NCI-H2029 treated with DMSO at 0.1 percent for 48 hours (cell line): Measurements from ENCODE around the gene NSMF.
"Not testable (repeated sequence)": the region's sequence is repeated elsewhere in the genome, so short reads cannot be mapped to it uniquely, and the experiment has no call there.

Experiments
- DNase-seq: peaks from one replicate; lab custom pipeline; 2025; lab: John Stamatoyannopoulos, UW

NSMF gene

GRCh38 chr9:137475666-137476065 is 16.5 kb upstream of the NSMF start:
- no peak for DNase-seq

GRCh38 chr9:137474271-137474670 is 15.1 kb upstream of the NSMF start:
- no peak for DNase-seq

- DNase-seq = no peak
Observed at GRCh38 chr9:137470785-137471184, 11.7 kb upstream of the NSMF start.

DNA sequence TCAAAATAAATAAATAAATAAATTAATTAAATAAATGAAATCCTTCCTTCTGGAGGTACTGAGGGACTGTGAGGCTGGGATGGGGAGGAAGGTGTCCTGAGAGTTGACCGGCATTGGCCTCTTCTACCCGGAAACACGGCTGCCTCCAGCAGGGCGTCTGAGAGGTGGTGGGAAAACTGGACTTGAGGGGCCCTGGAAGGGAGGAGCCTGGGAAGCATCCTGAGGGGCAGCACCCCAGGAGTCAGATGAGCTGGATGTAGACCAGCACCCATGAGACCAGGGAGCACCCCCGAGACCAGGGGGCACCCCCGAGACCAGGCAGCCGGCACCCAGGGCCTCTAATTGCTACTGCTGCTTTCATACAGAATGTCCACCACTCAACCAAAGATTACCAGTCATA is 8.8 kb upstream of the NSMF start:
- DNase-seq = no peak

DNA sequence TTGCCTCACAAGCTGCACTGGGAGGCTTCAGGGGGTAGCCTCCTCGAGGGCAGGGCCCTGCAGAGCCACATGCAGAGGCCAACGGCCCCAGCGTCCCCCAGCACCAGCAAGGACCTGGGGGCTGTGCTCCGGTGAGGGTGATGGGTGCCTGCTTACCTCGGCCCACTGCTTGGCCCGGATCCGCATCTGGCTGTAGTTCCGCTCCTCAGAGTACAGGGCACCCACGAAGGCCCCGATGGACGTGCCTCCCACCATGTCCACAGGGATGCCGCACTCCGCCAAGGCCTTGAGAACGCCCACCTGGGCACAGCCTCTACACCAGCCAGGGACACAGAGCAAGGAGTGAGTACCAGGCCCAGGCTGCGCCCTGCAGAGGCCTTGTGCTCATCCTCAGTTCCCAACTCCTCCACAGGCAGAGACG is 8.0 kb upstream of the NSMF start:
- no peak for DNase-seq

DNA sequence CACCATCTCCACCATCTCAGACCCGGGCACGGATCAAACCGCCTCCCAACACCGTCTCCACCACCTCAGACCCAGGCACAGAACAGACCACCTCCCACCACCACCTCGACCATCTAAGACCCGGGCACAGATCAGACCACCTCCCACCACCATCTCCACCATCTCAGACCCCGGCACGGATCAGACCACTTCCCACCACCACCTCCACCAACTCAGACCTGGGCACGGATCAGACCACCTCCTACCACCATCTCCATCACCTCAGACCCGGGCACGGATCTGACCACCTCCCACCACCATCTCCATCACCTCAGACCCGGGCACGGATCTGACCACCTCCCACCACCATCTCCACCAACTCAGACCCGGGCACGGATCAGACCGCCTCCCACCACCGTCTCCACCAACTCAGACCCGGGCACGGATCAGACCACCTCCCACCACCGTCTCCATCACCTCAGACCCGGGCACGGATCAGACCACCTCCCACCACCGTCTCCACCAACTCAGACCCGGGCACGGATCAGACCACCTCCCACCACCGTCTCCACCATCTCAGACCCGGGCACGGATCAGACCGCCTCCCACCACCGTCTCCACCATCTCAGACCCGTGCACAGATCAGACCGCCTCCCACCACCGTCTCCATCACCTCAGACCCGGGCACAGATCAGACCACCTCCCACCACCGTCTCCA is 7.4 kb upstream of the NSMF start:
- DNase-seq = not testable (repeated sequence)

DNA sequence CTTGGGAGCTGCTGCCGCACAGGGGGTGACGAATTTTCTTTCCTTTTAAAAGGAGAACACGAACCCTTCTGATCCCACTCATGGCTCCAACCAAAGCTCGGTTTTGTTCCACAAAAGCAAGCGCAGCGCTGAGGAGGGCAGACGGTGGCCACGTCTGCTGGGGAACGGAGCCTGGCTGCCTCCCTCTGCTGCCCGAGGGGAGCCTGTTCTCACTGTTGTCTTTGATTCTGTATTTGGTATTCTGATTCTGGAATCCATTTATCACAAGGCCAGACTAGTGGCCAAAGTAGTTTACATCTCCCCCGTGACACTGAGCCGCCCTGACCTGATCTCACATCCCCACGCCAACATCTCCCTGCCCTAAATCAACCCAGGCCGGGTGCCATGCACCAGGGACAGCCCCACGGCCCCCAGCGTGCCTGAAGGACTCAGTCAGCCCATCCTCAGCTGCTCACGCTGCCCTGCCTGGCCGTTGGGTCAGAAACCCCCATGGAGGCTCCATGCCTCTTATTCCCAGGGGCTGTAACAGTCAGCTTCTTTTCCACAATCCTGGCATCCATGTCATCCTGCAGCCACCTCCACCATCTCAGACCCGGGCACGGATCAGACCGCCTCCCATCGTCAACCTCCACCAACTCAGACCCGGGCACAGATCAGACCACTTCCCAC is 6.7 kb upstream of the NSMF start:
- no peak for DNase-seq

- no peak for DNase-seq
Observed at GRCh38 chr9:137465000-137465719, 6.0 kb upstream of the NSMF start.

- no peak for DNase-seq
Observed at GRCh38 chr9:137464291-137464999, 5.3 kb upstream of the NSMF start.

- DNase-seq = no peak
Observed at GRCh38 chr9:137463931-137464290, 4.8 kb upstream of the NSMF start.

GRCh38 chr9:137462986-137463930 is 4.1 kb upstream of the NSMF start:
- DNase-seq = no peak

- DNase-seq = no peak
Observed at GRCh38 chr9:137462396-137462985, 3.4 kb upstream of the NSMF start.

- no peak for DNase-seq
Observed at GRCh38 chr9:137461663-137462395, 2.7 kb upstream of the NSMF start.

- no peak for DNase-seq
Observed at GRCh38 chr9:137461316-137461662, 2.2 kb upstream of the NSMF start.

DNA sequence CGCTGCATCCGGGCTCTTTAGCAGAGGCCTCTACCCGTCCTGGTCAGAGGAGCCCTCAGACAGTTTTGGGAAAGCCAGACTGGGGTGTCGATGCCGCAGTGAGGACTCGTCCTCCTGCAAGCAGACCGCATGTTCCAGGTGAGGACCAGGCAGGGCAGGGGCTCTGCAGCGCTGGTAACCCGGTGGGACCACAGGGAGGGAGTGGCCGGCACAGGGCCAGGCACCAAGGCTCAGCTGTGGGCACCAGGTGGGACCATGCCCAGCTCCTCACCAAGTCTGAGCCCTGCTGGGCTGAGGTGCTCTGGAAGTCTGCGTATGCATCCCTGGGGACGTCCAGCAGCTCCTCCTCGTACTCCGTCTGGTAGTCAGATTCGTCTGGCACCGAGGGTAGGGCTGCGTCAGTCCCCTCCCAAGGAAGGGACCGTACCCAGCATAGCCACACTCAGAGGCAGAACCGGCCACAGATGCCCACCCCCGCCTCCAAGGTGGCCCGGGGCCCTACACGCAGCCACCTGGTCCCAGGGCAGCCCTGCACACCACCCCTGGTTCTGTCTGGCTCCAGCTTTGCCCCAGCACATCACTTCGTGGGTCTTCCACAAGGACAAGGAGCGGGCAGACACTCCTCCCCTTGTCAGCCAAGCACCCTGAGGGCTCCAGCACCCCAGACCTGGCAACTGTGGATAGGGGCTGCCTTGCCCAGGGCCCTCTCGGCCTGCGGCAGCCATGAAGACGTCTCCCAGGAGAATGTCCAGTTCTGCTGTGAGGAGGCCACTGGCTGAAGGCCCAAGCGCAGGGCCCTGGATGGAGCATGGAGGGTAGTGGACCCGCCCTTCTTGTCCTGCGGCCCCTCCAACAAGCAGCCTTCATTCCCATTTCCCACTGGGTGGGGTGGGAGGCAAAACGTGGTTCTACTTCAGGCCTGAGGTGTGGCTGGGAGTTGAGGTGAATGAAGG is 1.5 kb upstream of the NSMF start:
- DNase-seq = no peak

GRCh38 chr9:137459601-137460362 is 648 bp upstream of the NSMF start:
- DNase-seq = no peak

- DNase-seq = no peak
Observed at GRCh38 chr9:137458194-137459151, 661 bp downstream of the NSMF start.
